Measurements from ENCODE around the gene FOXP1. TPM values are rescaled to one million over a fixed set of nuclear protein-coding genes. Genes with fewer than 3 reads are reported as not detected.

FOXP1 gene
- total RNA-seq, 4 donors from 2014 or later, result 169 to 300 (median 202) TPM

DNA sequence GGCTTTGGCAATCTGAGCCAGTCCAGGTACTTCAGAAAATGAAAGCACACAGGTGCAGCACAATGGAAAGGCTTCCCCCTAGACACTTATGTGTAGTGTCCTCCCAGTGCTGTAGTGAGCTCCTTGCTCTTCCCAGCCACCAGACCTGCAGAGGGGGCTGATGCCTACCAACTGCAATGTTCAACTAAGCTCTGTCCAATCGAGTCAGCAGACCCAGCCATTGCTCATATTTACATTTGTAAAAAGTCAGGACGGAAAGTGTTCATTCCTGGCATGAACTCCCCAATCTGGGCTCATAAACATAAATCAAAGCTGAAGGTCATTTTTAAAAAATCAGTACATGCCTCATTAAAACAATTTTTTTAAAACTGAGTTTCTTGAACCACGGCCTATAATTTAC lies 73.0 kb downstream of the FOXP1 start:
- no peaks in the 10 kb centered on the region for H3K36me3 ChIP-seq
- H3K9me3 ChIP-seq, result no peaks in the 10 kb centered on the region
- 4 to 17% methylated on average over 2 to 3 of the region's 3 CpGs for WGBS, 2 donors (ENCODE audit: low coverage in 1 of 2)
- H3K4me3 ChIP-seq, result no peak overlapping the region
- peaks cover 0 to 35% (median 0%) of the 10 kb centered on the region in 3 donors for H3K4me1 ChIP-seq
- TF ChIP-seq, protein P1, sequence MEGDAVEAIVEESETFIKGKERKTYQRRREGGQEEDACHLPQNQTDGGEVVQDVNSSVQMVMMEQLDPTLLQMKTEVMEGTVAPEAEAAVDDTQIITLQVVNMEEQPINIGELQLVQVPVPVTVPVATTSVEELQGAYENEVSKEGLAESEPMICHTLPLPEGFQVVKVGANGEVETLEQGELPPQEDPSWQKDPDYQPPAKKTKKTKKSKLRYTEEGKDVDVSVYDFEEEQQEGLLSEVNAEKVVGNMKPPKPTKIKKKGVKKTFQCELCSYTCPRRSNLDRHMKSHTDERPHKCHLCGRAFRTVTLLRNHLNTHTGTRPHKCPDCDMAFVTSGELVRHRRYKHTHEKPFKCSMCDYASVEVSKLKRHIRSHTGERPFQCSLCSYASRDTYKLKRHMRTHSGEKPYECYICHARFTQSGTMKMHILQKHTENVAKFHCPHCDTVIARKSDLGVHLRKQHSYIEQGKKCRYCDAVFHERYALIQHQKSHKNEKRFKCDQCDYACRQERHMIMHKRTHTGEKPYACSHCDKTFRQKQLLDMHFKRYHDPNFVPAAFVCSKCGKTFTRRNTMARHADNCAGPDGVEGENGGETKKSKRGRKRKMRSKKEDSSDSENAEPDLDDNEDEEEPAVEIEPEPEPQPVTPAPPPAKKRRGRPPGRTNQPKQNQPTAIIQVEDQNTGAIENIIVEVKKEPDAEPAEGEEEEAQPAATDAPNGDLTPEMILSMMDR (IDR thresholded peaks at IDR 0.05), result peak in 1 of 4 experiments; percentile 22
- no peak for TF ChIP-seq EP300 (IDR thresholded peaks at IDR 0.05)
- no peak for ATAC-seq
- peak overlapping the region in 1 of 4 donors; percentile 31 for H3K27ac ChIP-seq
- no peaks in the 10 kb centered on the region for H3K27me3 ChIP-seq

- 87 to 89% methylated on average over 3 of the region's 3 CpGs for WGBS, 2 donors (ENCODE audit: low coverage in 1 of 2)
- TF ChIP-seq, protein P1 (IDR thresholded peaks at IDR 0.05), result no peak
- TF ChIP-seq POLR2AphosphoS5 (IDR thresholded peaks at IDR 0.05) (no peak), EP300 (IDR thresholded peaks at IDR 0.05) (no peak), POLR2A (IDR thresholded peaks at IDR 0.05) (no peak)
Measured at GRCh38 chr3:71509066-71509465, 74.5 kb downstream of the FOXP1 start.

GRCh38 chr3:71505767-71506350 lies 77.7 kb downstream of the FOXP1 start:
- Histone ChIP-seq H3K9me3 (no peaks in the 10 kb centered on the region), H3K27ac (no peak overlapping the region), H3K36me3 (no peaks in the 10 kb centered on the region), H3K4me3 (no peak overlapping the region), H3K4me1 (peaks cover 0 to 12% (median 0%) of the 10 kb centered on the region in 3 donors), H3K27me3 (no peaks in the 10 kb centered on the region)
- no peak for ATAC-seq
- 74 to 81% methylated on average over 5 to 8 of the region's 10 CpGs for WGBS, 2 donors (ENCODE audit: low coverage in 1 of 2)
- TF ChIP-seq POLR2AphosphoS5 (IDR thresholded peaks at IDR 0.05) (no peak), EP300 (IDR thresholded peaks at IDR 0.05) (no peak), POLR2A (IDR thresholded peaks at IDR 0.05) (no peak)
- TF ChIP-seq, protein P1 (IDR thresholded peaks at IDR 0.05), result no peak

More at GRCh38 chr3:71509066-71509465, 74.5 kb downstream of the FOXP1 start:
- Histone ChIP-seq H3K36me3 (no peaks in the 10 kb centered on the region), H3K9me3 (no peaks in the 10 kb centered on the region), H3K27me3 (no peaks in the 10 kb centered on the region), H3K4me3 (no peak overlapping the region), H3K27ac (no peak overlapping the region), H3K4me1 (peaks cover 0 to 22% (median 0%) of the 10 kb centered on the region in 3 donors)
- no peak for ATAC-seq

DNA sequence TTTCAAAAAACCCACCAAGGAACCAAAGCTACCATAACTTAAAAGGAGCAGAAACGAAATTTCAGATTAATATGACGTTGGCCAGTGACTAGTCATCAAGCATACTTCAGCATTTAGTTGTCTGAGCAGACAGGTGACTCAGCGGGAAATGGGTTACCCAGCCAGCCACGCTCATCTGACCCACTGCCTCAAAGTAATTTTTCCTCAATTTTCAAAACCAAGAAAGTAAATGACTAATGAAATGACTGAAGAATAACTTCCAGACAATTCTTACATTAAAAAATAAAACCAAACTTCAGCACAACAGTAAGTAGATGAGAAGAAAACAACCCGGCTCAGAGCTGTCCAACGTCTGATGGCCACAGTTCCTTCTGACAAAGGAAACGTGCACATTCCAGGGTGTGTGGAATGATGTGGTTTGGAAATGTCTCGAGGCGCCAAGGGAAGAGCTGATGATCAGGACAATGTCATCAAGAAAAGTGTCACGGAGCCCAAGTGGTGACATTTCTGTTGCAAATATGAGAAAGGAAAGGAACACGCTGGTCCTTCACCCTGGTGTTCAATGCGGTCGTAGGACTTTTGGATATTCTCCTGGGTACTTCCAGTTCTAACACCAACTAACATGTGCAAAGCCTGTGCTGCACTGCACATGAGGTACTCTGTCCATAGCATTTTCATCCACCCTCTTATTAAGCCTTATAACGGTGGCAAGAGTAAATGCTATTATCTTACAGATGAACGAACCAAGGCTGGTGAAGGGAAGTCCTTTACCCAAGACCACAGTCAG lies 79.1 kb downstream of the FOXP1 start:
- no peak overlapping the region for H3K27ac ChIP-seq
- H3K4me1 ChIP-seq, result peaks cover 0 to 4% (median 0%) of the 10 kb centered on the region in 3 donors

More for the DNA sequence above, 79.1 kb downstream of the FOXP1 start:
- ATAC-seq, result no peak
- H3K27me3 ChIP-seq, result no peaks in the 10 kb centered on the region
- H3K36me3 ChIP-seq, result no peaks in the 10 kb centered on the region
- H3K4me3 ChIP-seq, result no peak overlapping the region
- no peaks in the 10 kb centered on the region for H3K9me3 ChIP-seq
- TF ChIP-seq POLR2A (IDR thresholded peaks at IDR 0.05) (no peak), EP300 (IDR thresholded peaks at IDR 0.05) (no peak)
- TF ChIP-seq, protein P1 (IDR thresholded peaks at IDR 0.05), result no peak
- WGBS, 2 donors (ENCODE audit: low coverage in 1 of 2), result 63 to 81% methylated on average over 10 to 15 of the region's 15 CpGs
